ENCODE data around the gene PORCN. TPM values are rescaled to one million over a fixed set of nuclear protein-coding genes. Genes with fewer than 3 reads are reported as not detected.

Gene PORCN
- total RNA-seq, 1 experiment from 2014 or later = 13.2 TPM

DNA sequence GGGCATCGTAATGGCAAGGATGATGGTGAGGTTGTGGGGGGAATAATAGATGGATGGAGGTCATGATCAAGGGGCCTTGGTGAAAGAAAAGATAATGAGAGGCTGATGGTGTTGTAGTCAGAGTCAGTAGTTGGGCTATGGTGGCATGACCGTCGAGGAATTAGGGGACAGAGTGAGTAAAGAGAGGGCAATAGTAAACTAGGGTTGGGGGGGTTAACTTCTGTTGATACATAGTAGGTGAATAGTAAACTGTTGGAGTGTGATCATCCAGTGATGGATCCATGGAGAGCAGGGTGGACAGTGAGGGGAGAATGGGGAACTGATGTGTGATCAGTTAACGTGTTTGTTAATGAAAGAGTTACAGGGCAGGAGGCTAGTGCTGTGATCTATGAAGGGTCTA is 31.9 kb upstream of the PORCN start:
- DNase-seq (ENCODE audit: low spot score) = no peak

GRCh38 chrX:48477960-48478755 is 30.6 kb upstream of the PORCN start:
- no peak for DNase-seq (ENCODE audit: low spot score)

DNA sequence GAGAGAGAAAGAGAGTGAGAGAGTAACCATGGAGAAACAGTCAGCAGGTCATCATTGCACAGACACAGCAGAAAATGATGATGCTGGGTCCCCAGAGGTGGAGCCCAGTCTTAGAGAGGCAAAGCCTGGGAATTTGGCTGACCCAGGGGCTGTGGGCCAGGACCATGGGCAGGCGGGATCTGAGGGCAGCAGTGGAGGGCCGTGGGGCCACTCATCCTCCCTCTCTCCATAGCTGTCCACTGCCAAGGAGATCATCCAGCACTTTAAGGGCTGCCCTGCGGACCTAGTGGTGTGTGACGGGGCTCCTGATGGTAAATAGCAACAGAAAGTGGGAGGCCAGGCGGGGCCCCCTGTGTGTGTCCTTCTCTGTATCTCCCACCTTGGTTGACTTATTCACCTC is 30.0 kb upstream of the PORCN start:
- DNase-seq (ENCODE audit: low spot score) = no peak

DNA sequence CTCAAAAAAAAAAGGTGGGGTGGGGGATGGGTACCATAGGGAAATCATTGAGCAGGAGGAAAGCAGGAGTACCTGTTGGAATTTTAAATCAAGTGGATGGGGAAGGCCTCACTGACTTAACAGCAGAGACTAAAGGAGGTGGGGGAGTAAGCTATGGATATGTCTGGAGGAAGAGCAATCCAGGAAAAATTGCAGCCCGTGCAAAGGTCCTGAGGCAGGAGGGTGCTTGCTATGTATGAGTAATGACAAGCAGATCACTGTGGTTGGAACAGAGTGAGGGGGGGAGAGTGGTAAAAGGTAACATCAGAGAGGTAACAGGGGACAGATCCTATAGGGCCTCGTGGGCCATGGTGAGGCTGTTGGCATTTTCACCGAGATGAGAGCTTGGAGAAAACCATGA is 28.6 kb upstream of the PORCN start:
- no peak for DNase-seq (ENCODE audit: low spot score)

- DNase-seq (ENCODE audit: low spot score) = no peak
Measured at GRCh38 chrX:48480583-48480982, 28.2 kb upstream of the PORCN start.

DNA sequence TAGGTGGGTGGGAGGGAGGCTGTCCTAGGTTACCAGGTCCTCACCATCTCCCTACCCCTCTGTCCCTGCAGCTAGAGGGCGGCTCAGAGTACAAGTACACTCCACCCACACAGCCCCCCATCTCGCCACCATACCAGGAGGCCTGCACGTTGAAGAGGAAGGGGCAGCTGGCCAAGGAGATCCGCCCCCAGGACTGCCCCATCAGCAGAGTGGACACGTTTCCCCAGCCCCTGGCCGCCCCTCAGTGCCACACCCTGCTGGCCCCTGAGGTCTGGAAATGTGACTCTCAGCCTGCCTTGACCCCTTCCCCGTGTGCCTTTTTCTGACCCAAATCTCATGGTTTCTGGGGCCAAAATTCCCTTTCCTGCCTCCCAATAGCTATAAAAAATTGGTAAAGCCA is 26.3 kb upstream of the PORCN start:
- DNase-seq (ENCODE audit: low spot score) = no peak

GRCh38 chrX:48487362-48487798 is 21.4 kb upstream of the PORCN start:
- peak; percentile 98 for DNase-seq (ENCODE audit: low spot score)

GRCh38 chrX:48488034-48488433 is 20.8 kb upstream of the PORCN start:
- no peak for DNase-seq (ENCODE audit: low spot score)

- no peak for DNase-seq (ENCODE audit: low spot score)
Measured at GRCh38 chrX:48489296-48489695, 19.5 kb upstream of the PORCN start.

DNA sequence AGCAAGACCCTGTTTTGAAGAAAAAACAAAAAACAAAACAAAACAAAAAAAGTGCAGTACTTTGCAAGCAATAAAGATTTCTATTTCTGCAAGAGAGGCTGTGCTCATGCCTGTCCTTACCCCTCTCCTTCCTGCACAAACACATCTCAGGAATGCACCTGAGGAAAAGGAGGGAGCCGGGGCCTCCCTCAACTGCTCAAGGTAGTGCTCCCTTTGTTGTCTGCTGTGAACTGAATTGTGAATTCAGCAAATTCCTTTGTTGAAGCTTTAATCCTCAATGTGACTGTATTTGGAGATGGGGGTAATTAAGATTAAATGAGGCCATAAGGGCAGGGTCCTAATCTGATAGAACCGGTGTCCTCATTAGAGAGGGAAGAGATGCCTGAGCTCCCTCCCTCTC is 18.9 kb upstream of the PORCN start:
- no peak for DNase-seq (ENCODE audit: low spot score)

- DNase-seq (ENCODE audit: low spot score) = peak; percentile 41
Measured at GRCh38 chrX:48490661-48491060, 18.1 kb upstream of the PORCN start.

DNA sequence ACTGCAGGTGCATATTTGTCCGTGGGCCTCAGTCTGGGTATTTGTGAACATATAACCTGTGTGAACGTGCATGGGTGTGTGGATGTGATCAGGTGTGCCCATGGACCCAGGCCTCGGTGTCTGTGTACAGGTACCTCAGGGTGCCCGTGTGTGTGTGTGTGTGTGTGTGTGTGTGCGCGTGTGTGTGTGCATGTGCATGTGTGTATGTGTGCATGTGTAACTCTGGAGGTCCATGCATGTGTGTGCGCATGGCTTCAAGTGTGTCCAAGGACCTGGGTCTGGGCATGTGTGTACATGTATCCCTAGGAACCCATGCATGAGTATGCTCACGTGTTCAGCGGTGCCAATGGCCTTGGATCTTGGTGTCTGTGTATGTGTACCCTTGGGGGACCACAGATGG is 17.0 kb upstream of the PORCN start:
- DNase-seq (ENCODE audit: low spot score) = no peak

DNA sequence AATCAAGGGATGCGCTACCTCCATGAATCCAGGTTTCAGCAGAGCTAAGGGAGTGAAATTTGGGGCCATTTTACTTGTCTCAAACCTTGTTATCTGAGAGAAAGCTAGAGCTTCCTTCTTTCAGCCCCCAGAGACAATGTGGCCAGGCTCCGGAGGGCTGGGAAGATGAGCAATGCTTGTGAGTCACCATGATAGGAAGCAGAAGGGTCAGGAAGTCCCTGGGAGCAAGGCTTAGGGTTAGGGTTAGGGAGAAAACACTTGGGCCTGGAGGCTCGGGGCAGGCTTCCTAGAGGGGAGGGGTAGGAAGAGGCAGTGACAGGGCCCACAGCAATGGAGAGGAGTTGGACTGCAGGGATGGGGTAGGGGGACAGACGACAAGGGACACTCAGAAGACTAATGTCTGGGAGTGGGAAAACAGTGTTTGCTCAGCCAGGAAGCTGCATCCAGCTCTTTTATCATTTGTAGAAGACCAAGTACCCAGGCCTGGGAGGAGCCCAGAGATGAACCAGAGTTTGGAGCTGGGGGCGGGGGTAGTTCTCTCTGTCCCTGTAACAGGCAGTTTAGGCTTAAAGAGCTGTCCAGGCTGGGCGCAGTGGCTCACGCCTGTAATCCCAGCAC is 16.4 kb upstream of the PORCN start:
- DNase-seq (ENCODE audit: low spot score) = peak; percentile 18

DNA sequence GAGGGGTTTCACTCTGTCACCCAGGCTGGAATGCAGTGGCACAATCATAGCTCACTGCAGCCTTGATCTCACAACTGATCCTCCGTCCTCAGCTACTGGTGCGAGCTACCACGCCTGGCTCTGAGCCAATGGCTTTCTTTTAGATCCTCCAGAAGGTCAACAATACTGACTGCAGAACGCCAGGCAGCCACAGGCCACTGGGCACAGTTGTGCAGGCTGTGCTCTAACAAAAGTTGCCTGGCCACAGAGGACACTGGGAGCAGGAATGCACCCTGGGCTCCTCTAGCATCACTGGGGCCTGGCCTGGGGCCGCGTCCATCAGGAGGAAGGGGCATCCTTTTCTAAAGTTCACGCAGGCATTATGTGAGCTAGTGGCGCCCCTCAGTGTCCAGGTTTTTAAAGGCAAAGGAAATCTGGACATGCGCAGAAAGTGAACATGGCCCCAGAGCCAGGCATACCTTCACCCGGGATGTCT is 14.9 kb upstream of the PORCN start:
- peak; percentile 8 for DNase-seq (ENCODE audit: low spot score)

- peak; percentile 42 for DNase-seq (ENCODE audit: low spot score)
Measured at GRCh38 chrX:48496660-48497059, 12.1 kb upstream of the PORCN start.

DNA sequence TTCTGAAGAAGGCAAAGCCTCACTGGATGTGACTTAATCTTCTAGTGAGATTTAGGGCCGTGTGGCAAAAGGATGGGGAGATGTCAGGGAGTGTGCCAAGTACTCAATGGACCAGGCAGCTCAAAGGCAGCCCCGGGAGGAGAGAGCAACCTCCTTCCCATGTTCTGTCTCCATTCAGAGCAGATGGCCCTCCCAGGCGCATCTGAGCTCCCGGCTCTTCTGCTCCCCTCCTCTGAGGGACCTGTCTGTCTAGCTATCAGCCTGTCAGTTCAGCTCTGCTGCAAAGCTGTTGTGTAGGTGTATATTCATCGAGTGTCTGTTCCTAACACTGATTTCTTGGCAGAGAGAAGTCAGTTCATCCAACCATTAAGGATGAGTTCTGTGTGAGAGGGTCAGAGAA is 10.9 kb upstream of the PORCN start:
- no peak for DNase-seq (ENCODE audit: low spot score)

DNA sequence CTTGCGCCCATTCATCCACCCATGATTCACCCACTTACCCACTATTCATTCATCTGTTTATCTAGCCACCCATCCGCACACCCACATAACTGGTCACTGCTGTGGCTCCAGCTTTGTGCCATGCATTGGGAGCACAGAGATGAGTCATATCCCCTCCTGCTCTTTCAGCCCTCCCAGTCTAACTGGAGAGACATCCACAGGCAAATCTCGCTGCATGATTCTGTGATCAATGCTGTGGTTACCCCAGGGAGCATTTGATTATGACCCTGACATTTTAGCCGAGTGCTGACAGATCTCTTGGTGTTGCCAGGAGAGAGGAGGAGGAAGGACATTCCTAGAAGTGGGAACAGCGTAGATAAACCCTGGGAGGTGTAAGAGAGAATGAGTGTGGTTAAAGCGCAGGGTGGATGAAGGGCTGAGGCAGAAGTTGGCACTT is 10.4 kb upstream of the PORCN start:
- peak; percentile 95 for DNase-seq (ENCODE audit: low spot score)

- no peak for DNase-seq (ENCODE audit: low spot score)
Measured at GRCh38 chrX:48504261-48504660, 4.5 kb upstream of the PORCN start.

DNA sequence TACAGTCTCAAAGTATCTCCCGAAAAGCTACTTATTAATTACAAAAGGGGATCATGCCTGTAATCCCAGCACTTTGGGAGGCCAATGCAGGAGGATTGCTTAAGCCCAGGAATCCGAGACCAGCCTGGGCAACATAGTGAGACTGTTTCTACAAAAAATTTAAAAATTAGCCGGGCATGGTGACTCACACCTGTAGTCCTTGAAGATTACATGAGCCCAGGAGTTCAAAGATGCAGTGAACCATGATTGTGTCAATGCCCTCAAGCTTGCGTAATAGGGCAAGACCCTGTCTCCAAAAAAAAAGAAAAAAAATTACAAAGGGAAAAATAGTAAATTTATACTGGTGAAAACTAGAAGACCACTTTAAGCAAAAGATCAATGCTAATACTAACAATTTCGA is 3.3 kb upstream of the PORCN start:
- DNase-seq (ENCODE audit: low spot score) = no peak

DNA sequence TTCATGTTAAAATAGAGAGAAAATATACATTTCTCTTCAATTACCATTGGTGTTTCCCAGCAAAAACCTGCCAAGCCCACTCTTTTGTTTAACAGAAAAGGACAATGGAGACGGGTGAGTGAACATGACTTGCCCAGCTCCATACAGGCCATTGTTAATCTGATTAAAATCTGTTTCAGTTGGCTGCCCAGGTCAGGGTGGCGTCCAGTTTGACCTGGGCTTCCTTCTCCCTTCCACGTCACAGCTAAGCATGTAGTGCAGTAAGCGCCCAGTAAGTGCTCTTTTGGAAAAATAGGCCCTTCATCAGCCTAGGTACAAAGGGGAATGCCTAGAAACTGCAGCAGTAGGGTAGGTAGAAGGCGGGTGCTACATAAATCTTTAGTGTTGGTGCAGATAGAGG is 1.5 kb upstream of the PORCN start:
- no peak for DNase-seq (ENCODE audit: low spot score)

- DNase-seq (ENCODE audit: low spot score) = no peak
Measured at GRCh38 chrX:48509245-48509590, 426 bp downstream of the PORCN start.

GRCh38 chrX:48509619-48510018 is 827 bp downstream of the PORCN start:
- no peak for DNase-seq (ENCODE audit: low spot score)

- peak; percentile 13 for DNase-seq (ENCODE audit: low spot score)
Measured at GRCh38 chrX:48511560-48511959, 2.8 kb downstream of the PORCN start.
